GM12878 (cell line): ENCODE measurements around the gene CADM2. TPM values are rescaled to one million over a fixed set of nuclear protein-coding genes. Genes with fewer than 3 reads are reported as not detected.

Source experiments
- ATAC-seq: fragments of 200-7000 bp; cut with Tn5 transposase; 3 replicates; pipeline ENCODE4 v1.9.1; 2020; ENCODE audit warnings: mild to moderate bottlenecking, moderate library complexity
- BruUV-seq: library from RNA; stranded (reverse); fragments of 400-500 nt; replicated peaks from 2 replicates; lab custom pipeline; 2021; lab: Mats Ljungman, UMichigan
- CTCF ChIA-PET: fragments of 300-600 bp; sonication (Branson Sonifier 250); formaldehyde crosslinking; extraction: SDS; loops from one replicate; lab custom pipeline; 2021; ENCODE audit warnings: inconsistent platforms; lab: Yijun Ruan, JAX
- POLR2A ChIA-PET: fragments of 350-600 bp; formaldehyde crosslinking; extraction: SDS; loops from one replicate; lab custom pipeline; 2021; ENCODE audit warnings: inconsistent platforms; lab: Charles Lee
- RAD21 ChIA-PET: fragments of 300-600 bp; sonication (Branson Sonifier 250); formaldehyde crosslinking; loops from one replicate; lab custom pipeline; 2023; ENCODE audit warnings: antibody characterized with exemption; ENCODE audit not compliant: unreplicated experiment; lab: Charles Lee
- SMC1A ChIA-PET: fragments of 300-600 bp; sonication (Branson Sonifier 250); formaldehyde crosslinking; loops from one replicate; lab custom pipeline; 2023; ENCODE audit not compliant: unreplicated experiment, uncharacterized antibody; lab: Charles Lee
- DNase-seq: peaks from one replicate; pipeline ENCODE4 v3.0.0-alpha.2; 2011; ENCODE audit warnings: low read depth, low spot score
- FAIRE-seq: peaks from 3 replicates; lab custom pipeline; 2011; peaks lifted over from hg19 to GRCh38; lab: Jason Lieb, UNC
- H2AFZ ChIP-seq: 2 replicates; pipeline ENCODE4 v1.6.0; 2011; ENCODE audit warnings: low read depth, low read length, control low read depth; ENCODE audit not compliant: control insufficient read depth
- H3K27ac ChIP-seq: 2 replicates; pipeline ENCODE4 v1.5.1; 2011; ENCODE audit warnings: control low read depth; ENCODE audit not compliant: control insufficient read depth, insufficient read depth
- H3K27me3 ChIP-seq, 2 experiments: replicated peaks in 1 of 2; 2 replicates each; pipeline versions ENCODE4 v1.6.0 to v1.6.1; 2011; ENCODE audit warnings: low read length in 1 of 2; ENCODE audit not compliant: control insufficient read depth in 2 of 2, insufficient read depth in 2 of 2
- H3K36me3 ChIP-seq, 2 experiments: 2 replicates each; pipeline ENCODE4 v1.5.1; 2011; ENCODE audit warnings: low read length in 1 of 2; ENCODE audit not compliant: control insufficient read depth in 2 of 2, insufficient read depth in 2 of 2
- H3K4me1 ChIP-seq: 2 replicates; pipeline ENCODE4 v1.6.1; 2011; ENCODE audit warnings: mild to moderate bottlenecking, low read length, moderate library complexity, mixed read lengths; ENCODE audit not compliant: control insufficient read depth, insufficient read depth
- H3K4me2 ChIP-seq: 2 replicates; pipeline ENCODE4 v1.6.0; 2011; ENCODE audit warnings: control low read depth; ENCODE audit not compliant: control insufficient read depth, insufficient read depth
- H3K4me3 ChIP-seq: fragments of 200-600 bp; sonication (generic); 2 replicates; pipeline ENCODE4 v1.5.1; 2016
- H3K79me2 ChIP-seq: 2 replicates; pipeline ENCODE4 v1.6.0; 2011; ENCODE audit warnings: low read length; ENCODE audit not compliant: control insufficient read depth, insufficient read depth
- H3K9ac ChIP-seq: 2 replicates; pipeline ENCODE4 v1.8.0; 2011; ENCODE audit warnings: low read length, control low read depth, mixed read lengths; ENCODE audit not compliant: control insufficient read depth, insufficient read depth
- H3K9me3 ChIP-seq: replicated peaks from 3 replicates; pipeline ENCODE4 v1.5.1; 2011; ENCODE audit warnings: mild to moderate bottlenecking, low read length; ENCODE audit not compliant: control insufficient read depth, insufficient read depth
- H4K20me1 ChIP-seq: 2 replicates; pipeline ENCODE4 v1.6.0; 2011; ENCODE audit not compliant: control insufficient read depth, insufficient read depth
- CBFB ChIP-seq: IDR thresholded peaks from 2 replicates; pipeline ENCODE4 v1.6.1; 2016; ENCODE audit warnings: antibody characterized with exemption, low read depth
- CHD2 ChIP-seq: IDR thresholded peaks from 2 replicates; pipeline ENCODE4 v1.6.1; 2011; ENCODE audit warnings: low read depth, low read length, improper control_type of control experiment, borderline replicate concordance
- GABPA ChIP-seq: IDR thresholded peaks from 2 replicates; pipeline ENCODE4 v1.6.1; 2014; ENCODE audit warnings: antibody characterized with exemption, low read depth, mild to moderate bottlenecking, inconsistent platforms
- MXI1 ChIP-seq: fragments of 150-350 bp; IDR thresholded peaks from 2 replicates; pipeline ENCODE4 v1.6.1; 2011; ENCODE audit warnings: low read depth, mild to moderate bottlenecking, inconsistent platforms, low read length, improper control_type of control experiment
- MYC ChIP-seq: IDR thresholded peaks from 2 replicates; pipeline ENCODE4 v1.6.1; 2011; ENCODE audit warnings: mild to moderate bottlenecking, low read length, moderate library complexity, inconsistent platforms; ENCODE audit not compliant: insufficient read depth, insufficient replicate concordance, insufficient read length, severe bottlenecking
- NRF1 ChIP-seq: conservative IDR thresholded peaks from 2 replicates; pipeline ENCODE4 v1.6.1; 2011; ENCODE audit warnings: mild to moderate bottlenecking, low read depth, low read length, improper control_type of control experiment
- POLR2A ChIP-seq: IDR thresholded peaks from 2 replicates; pipeline ENCODE4 v1.6.1; 2011; ENCODE audit warnings: low read depth, mild to moderate bottlenecking, low read length
- SMAD1 ChIP-seq: fragments of 450-650 bp; IDR thresholded peaks from 2 replicates; pipeline ENCODE4 v1.6.1; 2018; ENCODE audit warnings: mild to moderate bottlenecking, low read depth; ENCODE audit not compliant: partially characterized antibody
- SMARCA5 ChIP-seq: fragments of 450-650 bp; IDR thresholded peaks from 2 replicates; pipeline ENCODE4 v1.6.1; 2017; ENCODE audit warnings: mild to moderate bottlenecking
- SMC3 ChIP-seq: IDR thresholded peaks from 2 replicates; pipeline ENCODE4 v1.6.1; 2011; ENCODE audit warnings: low read length, improper control_type of control experiment, borderline replicate concordance
- SREBF2 ChIP-seq: IDR thresholded peaks from 2 replicates; pipeline ENCODE4 v1.6.1; 2012; ENCODE audit warnings: mild to moderate bottlenecking, low read length
- WGBS: methylation state at CpG from one replicate; pipeline ENCODE4 v1.1.6; 2016; ENCODE audit warnings: low lambda C conversion rate; ENCODE audit not compliant: insufficient replicate concordance, insufficient coverage; ENCODE audit errors: missing lambda C conversion rate; 5-methylcytosine and 5-hydroxymethylcytosine counted together
- in situ Hi-C: fragments of 300-500 bp; cut with MboI; formaldehyde crosslinking; loops from 9 replicates; pipeline ENCODE4 v1.14.3; 2018; ENCODE audit warnings: mixed read lengths
- intact Hi-C: fragments of 100-400 bp; cut with micrococcal nuclease; formaldehyde crosslinking; loops from one replicate; pipeline ENCODE4 v1.14.2; 2022; ENCODE audit not compliant: unreplicated experiment
- polyA plus RNA-seq, 11 experiments: library from polyadenylated mRNA; depleted of rRNA in 4 of 11; unstranded in 6 of 11; stranded (reverse) in 5 of 11; fragments of >200 nt; fragmentation: Nextera tagmentation in 4 of 11; fragmentation: Illumina TruSeq in 1 of 11; extraction: Ambion mirVana in 4 of 11; extraction: Trizol in 1 of 11; gene quantifications; 1 replicate in 1 of 11; 2 replicates in 10 of 11; pipeline versions ENCODE4 v1.2.1 to v1.2.3, GENCODE V29; 2011 to 2016; ENCODE audit warnings: inconsistent platforms in 2 of 11, missing spikeins in 2 of 11, low read depth in 1 of 11
- total RNA-seq, 4 experiments: library from RNA; depleted of rRNA in 3 of 4; stranded (reverse); fragments of >200 nt in 3 of 4; fragmentation: Illumina TruSeq in 1 of 4; extraction: Trizol in 1 of 4; gene quantifications; 2 replicates each; pipeline versions ENCODE4 v1.2.1 to v1.2.3, GENCODE V29; 2013 to 2021
- TF ChIP-seq, protein P1 (sequence below): IDR thresholded peaks from 2 replicates; pipeline ENCODE4 v1.6.1; 2011; ENCODE audit warnings: low read depth, mild to moderate bottlenecking, low read length, moderate library complexity, borderline replicate concordance; ENCODE audit errors: extremely low read depth
- TF ChIP-seq, protein P2 (sequence below): fragments of 450-650 bp; IDR thresholded peaks from 2 replicates; pipeline ENCODE4 v1.6.1; 2017; ENCODE audit warnings: mild to moderate bottlenecking, moderate library complexity
- TF ChIP-seq, protein P3 (sequence below): fragments of 450-650 bp; IDR thresholded peaks from 2 replicates; pipeline ENCODE4 v1.6.1; 2017; ENCODE audit warnings: antibody characterized with exemption, mild to moderate bottlenecking, moderate library complexity
- TF ChIP-seq, protein P4 (sequence below): IDR thresholded peaks from 2 replicates; pipeline ENCODE4 v1.6.1; 2012; ENCODE audit warnings: low read depth, low read length, improper control_type of control experiment
- TF ChIP-seq, protein P5 (sequence below): IDR thresholded peaks from 2 replicates; pipeline ENCODE4 v1.6.1; 2011; ENCODE audit warnings: low read depth, low read length, improper control_type of control experiment, borderline replicate concordance

Gene CADM2
- total and polyA plus RNA-seq, 10 of the 15 experiments (the other 5 are each of a cell fraction or from before 2014, with no cell fraction given): 0.13 TPM; not detected in 9

DNA sequence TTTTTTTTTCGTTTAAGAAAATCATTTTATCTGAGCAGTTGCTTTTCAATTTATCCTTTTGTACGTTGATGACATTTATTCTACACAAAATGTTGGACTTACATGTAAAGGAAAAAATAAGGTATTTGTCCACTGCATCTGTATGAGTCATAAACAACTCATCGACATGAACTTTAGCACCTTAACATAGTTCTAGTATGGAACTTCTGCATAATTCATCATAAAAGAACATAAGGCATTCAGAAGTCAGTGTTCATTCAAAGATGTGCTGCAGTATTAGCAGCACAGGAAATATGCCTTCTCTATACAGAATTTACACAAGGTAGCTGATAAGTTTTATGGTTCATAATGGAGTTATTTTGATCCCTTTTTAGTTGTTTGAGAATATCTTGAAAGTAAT, 801.6 kb downstream of the CADM2 start:
- intact Hi-C loops: no loop called here
- 11% methylated on average over 3 of the region's 3 CpGs for WGBS
- no peak for TF ChIP-seq GABPA
- TF ChIP-seq, protein P1, sequence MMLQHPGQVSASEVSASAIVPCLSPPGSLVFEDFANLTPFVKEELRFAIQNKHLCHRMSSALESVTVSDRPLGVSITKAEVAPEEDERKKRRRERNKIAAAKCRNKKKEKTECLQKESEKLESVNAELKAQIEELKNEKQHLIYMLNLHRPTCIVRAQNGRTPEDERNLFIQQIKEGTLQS: no peak
- TF ChIP-seq, protein P2, sequence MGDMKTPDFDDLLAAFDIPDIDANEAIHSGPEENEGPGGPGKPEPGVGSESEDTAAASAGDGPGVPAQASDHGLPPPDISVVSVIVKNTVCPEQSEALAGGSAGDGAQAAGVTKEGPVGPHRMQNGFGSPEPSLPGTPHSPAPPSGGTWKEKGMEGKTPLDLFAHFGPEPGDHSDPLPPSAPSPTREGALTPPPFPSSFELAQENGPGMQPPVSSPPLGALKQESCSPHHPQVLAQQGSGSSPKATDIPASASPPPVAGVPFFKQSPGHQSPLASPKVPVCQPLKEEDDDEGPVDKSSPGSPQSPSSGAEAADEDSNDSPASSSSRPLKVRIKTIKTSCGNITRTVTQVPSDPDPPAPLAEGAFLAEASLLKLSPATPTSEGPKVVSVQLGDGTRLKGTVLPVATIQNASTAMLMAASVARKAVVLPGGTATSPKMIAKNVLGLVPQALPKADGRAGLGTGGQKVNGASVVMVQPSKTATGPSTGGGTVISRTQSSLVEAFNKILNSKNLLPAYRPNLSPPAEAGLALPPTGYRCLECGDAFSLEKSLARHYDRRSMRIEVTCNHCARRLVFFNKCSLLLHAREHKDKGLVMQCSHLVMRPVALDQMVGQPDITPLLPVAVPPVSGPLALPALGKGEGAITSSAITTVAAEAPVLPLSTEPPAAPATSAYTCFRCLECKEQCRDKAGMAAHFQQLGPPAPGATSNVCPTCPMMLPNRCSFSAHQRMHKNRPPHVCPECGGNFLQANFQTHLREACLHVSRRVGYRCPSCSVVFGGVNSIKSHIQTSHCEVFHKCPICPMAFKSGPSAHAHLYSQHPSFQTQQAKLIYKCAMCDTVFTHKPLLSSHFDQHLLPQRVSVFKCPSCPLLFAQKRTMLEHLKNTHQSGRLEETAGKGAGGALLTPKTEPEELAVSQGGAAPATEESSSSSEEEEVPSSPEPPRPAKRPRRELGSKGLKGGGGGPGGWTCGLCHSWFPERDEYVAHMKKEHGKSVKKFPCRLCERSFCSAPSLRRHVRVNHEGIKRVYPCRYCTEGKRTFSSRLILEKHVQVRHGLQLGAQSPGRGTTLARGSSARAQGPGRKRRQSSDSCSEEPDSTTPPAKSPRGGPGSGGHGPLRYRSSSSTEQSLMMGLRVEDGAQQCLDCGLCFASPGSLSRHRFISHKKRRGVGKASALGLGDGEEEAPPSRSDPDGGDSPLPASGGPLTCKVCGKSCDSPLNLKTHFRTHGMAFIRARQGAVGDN: no peak
- no peak for TF ChIP-seq NRF1
- TF ChIP-seq, protein P3, sequence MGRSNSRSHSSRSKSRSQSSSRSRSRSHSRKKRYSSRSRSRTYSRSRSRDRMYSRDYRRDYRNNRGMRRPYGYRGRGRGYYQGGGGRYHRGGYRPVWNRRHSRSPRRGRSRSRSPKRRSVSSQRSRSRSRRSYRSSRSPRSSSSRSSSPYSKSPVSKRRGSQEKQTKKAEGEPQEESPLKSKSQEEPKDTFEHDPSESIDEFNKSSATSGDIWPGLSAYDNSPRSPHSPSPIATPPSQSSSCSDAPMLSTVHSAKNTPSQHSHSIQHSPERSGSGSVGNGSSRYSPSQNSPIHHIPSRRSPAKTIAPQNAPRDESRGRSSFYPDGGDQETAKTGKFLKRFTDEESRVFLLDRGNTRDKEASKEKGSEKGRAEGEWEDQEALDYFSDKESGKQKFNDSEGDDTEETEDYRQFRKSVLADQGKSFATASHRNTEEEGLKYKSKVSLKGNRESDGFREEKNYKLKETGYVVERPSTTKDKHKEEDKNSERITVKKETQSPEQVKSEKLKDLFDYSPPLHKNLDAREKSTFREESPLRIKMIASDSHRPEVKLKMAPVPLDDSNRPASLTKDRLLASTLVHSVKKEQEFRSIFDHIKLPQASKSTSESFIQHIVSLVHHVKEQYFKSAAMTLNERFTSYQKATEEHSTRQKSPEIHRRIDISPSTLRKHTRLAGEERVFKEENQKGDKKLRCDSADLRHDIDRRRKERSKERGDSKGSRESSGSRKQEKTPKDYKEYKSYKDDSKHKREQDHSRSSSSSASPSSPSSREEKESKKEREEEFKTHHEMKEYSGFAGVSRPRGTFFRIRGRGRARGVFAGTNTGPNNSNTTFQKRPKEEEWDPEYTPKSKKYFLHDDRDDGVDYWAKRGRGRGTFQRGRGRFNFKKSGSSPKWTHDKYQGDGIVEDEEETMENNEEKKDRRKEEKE: no peak
- TF ChIP-seq, protein P4, sequence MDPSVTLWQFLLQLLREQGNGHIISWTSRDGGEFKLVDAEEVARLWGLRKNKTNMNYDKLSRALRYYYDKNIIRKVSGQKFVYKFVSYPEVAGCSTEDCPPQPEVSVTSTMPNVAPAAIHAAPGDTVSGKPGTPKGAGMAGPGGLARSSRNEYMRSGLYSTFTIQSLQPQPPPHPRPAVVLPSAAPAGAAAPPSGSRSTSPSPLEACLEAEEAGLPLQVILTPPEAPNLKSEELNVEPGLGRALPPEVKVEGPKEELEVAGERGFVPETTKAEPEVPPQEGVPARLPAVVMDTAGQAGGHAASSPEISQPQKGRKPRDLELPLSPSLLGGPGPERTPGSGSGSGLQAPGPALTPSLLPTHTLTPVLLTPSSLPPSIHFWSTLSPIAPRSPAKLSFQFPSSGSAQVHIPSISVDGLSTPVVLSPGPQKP: no peak
- no peak for TF ChIP-seq POLR2A
- no peak for TF ChIP-seq SMC3
- no peak for TF ChIP-seq MXI1
- no peak for TF ChIP-seq CHD2
- no peak for TF ChIP-seq MYC
- TF ChIP-seq SREBF2: no peak
- TF ChIP-seq CBFB: no peak
- no peak for TF ChIP-seq SMAD1
- TF ChIP-seq, protein P5, sequence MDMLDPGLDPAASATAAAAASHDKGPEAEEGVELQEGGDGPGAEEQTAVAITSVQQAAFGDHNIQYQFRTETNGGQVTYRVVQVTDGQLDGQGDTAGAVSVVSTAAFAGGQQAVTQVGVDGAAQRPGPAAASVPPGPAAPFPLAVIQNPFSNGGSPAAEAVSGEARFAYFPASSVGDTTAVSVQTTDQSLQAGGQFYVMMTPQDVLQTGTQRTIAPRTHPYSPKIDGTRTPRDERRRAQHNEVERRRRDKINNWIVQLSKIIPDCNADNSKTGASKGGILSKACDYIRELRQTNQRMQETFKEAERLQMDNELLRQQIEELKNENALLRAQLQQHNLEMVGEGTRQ: no peak
- no peak for TF ChIP-seq SMARCA5

More for the DNA sequence above, 801.6 kb downstream of the CADM2 start:
- Histone ChIP-seq H3K9ac (no peak overlapping the region), H4K20me1 (no peaks in the 10 kb centered on the region), H3K27ac (no peak overlapping the region), H2AFZ (no peak overlapping the region), H3K4me2 (no peak overlapping the region), H3K4me1 (no peaks in the 10 kb centered on the region), H3K27me3 (no peaks in the 10 kb centered on the region), H3K9me3 (no peaks in the 10 kb centered on the region), H3K79me2 (no peaks in the 10 kb centered on the region), H3K4me3 (no peak overlapping the region), H3K36me3 (no peaks in the 10 kb centered on the region)
- no peak for ATAC-seq
- ChIA-PET SMC1A (no interaction called here), CTCF (no interaction called here), RAD21 (no interaction called here), POLR2A (no interaction called here)
- in situ Hi-C loops: no loop called here
- FAIRE-seq: no peak
- no TSS peak for BruUV-seq
- DNase-seq: no peak
